DMS53 treated with DMSO at 0.1 percent for 48 hours (cell line): ENCODE results near the gene IL1A.

Source experiments
- DNase-seq: peaks from one replicate; lab custom pipeline; 2025; ENCODE audit not compliant: unreplicated experiment; lab: John Stamatoyannopoulos, UW

IL1A gene

GRCh38 chr2:112728029-112728362 lies 56.3 kb downstream of the IL1A start:
- DNase-seq, result no peak

GRCh38 chr2:112727276-112728028 lies 56.8 kb downstream of the IL1A start:
- DNase-seq, result no peak

- peak; percentile 96 for DNase-seq
These were observed 57.7 kb downstream of the IL1A start for GRCh38 chr2:112726487-112727190.

- no peak for DNase-seq
These were observed 58.5 kb downstream of the IL1A start for GRCh38 chr2:112725545-112726457.

- no peak for DNase-seq
These were observed 59.4 kb downstream of the IL1A start for GRCh38 chr2:112724591-112725525.

- DNase-seq, result no peak
These were observed 60.3 kb downstream of the IL1A start for GRCh38 chr2:112723995-112724394.
